CD4-positive, alpha-beta memory T cell (primary cell): ENCODE results near the gene VCAN. TPM values are rescaled to one million over a fixed set of nuclear protein-coding genes. Genes with fewer than 3 reads are reported as not detected.

ENCODE experiments used
- CTCF ChIA-PET: fragments of 350-600 bp; sonication (Branson Sonifier 250); formaldehyde crosslinking; loops from one replicate; lab custom pipeline; 2021; ENCODE audit warnings: inconsistent platforms; ENCODE audit not compliant: partially characterized antibody; lab: Charles Lee
- POLR2A ChIA-PET: fragments of 350-600 bp; sonication (Branson Sonifier 250); formaldehyde crosslinking; loops from one replicate; lab custom pipeline; 2021; ENCODE audit not compliant: partially characterized antibody; lab: Charles Lee
- DNase-seq, 5 donors: peaks; one replicate each; pipeline versions ENCODE4 v3.0.0 to v3.0.0-alpha.2; 2020 to 2022; ENCODE audit warnings: mixed read lengths in 1 of 5
- H3K27ac ChIP-seq: one replicate; pipeline ENCODE4 v1.7.0; 2013; ENCODE audit warnings: low read depth, low read length
- H3K27me3 ChIP-seq: 2 replicates; pipeline ENCODE4 v1.7.0; 2013; ENCODE audit warnings: mild to moderate bottlenecking, low read length, moderate library complexity; ENCODE audit not compliant: insufficient read depth
- H3K36me3 ChIP-seq: 2 replicates; pipeline ENCODE4 v1.7.0; 2013; ENCODE audit warnings: mild to moderate bottlenecking, low read length, moderate library complexity; ENCODE audit not compliant: insufficient read depth
- H3K4me1 ChIP-seq: 2 replicates; pipeline ENCODE4 v1.7.0; 2013; ENCODE audit warnings: mild to moderate bottlenecking, low read length, moderate library complexity; ENCODE audit not compliant: insufficient read depth
- H3K4me3 ChIP-seq, 2 donors: one replicate each; pipeline ENCODE4 v1.7.0; 2013; ENCODE audit warnings: low read length in 2 of 2, mild to moderate bottlenecking in 1 of 2
- H3K9me3 ChIP-seq, 2 donors: one replicate each; pipeline ENCODE4 v1.7.0; 2013; ENCODE audit warnings: low read length in 2 of 2, control low read depth in 1 of 2; ENCODE audit not compliant: control insufficient read depth in 1 of 2
- H3K27ac Mint-ChIP-seq, 7 donors: one replicate each; pipeline ENCODE4 v1.8.0; 2020 to 2021; ENCODE audit warnings: mixed read lengths in 7 of 7, mild to moderate bottlenecking in 6 of 7, inconsistent platforms in 3 of 7, moderate library complexity in 3 of 7
- H3K27me3 Mint-ChIP-seq, 2 donors: one replicate each; pipeline ENCODE4 v1.8.0; 2020 to 2021; ENCODE audit warnings: mixed read lengths in 2 of 2
- H3K36me3 Mint-ChIP-seq, 2 donors: one replicate each; pipeline ENCODE4 v1.8.0; 2020 to 2021; ENCODE audit warnings: mixed read lengths in 2 of 2, inconsistent platforms in 1 of 2, mild to moderate bottlenecking in 1 of 2
- H3K4me1 Mint-ChIP-seq, 4 donors: one replicate each; pipeline ENCODE4 v1.8.0; 2020 to 2021; ENCODE audit warnings: mixed read lengths in 4 of 4, mild to moderate bottlenecking in 1 of 4
- H3K4me3 Mint-ChIP-seq, 8 donors: one replicate each; pipeline ENCODE4 v1.8.0; 2020 to 2021; ENCODE audit warnings: mixed read lengths in 8 of 8, mild to moderate bottlenecking in 7 of 8, moderate library complexity in 6 of 8, inconsistent platforms in 3 of 8
- H3K9me3 Mint-ChIP-seq, 8 donors: one replicate each; pipeline ENCODE4 v1.8.0; 2020 to 2021; ENCODE audit warnings: mixed read lengths in 8 of 8, mild to moderate bottlenecking in 5 of 8, inconsistent platforms in 3 of 8, moderate library complexity in 1 of 8
- intact Hi-C: fragments of 100-400 bp; cut with micrococcal nuclease; formaldehyde crosslinking; loops from one replicate; pipeline ENCODE4 v1.15.1; 2023
- polyA plus RNA-seq, 2 donors: library from polyadenylated mRNA; unstranded; fragments of 300-500 nt; fragmentation: Illumina TruSeq; gene quantifications; one replicate each; pipeline ENCODE4 v1.2.3, GENCODE V29; 2021
- total RNA-seq, 2 experiments: library from RNA; stranded (reverse); gene quantifications; one replicate each; pipeline ENCODE4 v1.2.3, GENCODE V29; 2021

VCAN gene
- total RNA-seq (under 1 TPM; 0.06 to 0.09 TPM), polyA plus RNA-seq (under 1 TPM in 1 of 2 donors, not detected in 1; 0.05 TPM)

GRCh38 chr5:83471405-83472212 is at the start of gene VCAN:
VCAN (plus strand) TSS chr5:83471744; CDS start chr5:83483519, 11,775 bp downstream.
- no peak within 1 kb of the TSS for H3K4me3 ChIP-seq
- peaks cover 47% of the 10 kb centered on the region for H3K27me3 ChIP-seq
- H3K36me3 Mint-ChIP-seq = no peaks in the 10 kb centered on the region
- ChIA-PET CTCF (interaction anchor here (0.9 kb wide), 1 partner anchor 1120 kb away, joined by 3 read pairs; no protein-coding TSS in a partner anchor), POLR2A (no interaction called here)
- H3K4me1 ChIP-seq = peaks cover 36% of the 10 kb centered on the region
- H3K36me3 ChIP-seq = no peaks in the 10 kb centered on the region
- H3K4me3 Mint-ChIP-seq = peak within 1 kb of the TSS; percentile 22 to 89 (median 72)
- H3K9me3 Mint-ChIP-seq = peaks cover 0 to 4% (median 0%) of the 10 kb centered on the region in 8 donors
- H3K27ac Mint-ChIP-seq = no peak within 1 kb of the TSS
- no peaks in the 10 kb centered on the region for H3K9me3 ChIP-seq
- H3K4me1 Mint-ChIP-seq = peaks cover 20 to 44% (median 33%) of the 10 kb centered on the region in 4 donors
- peaks cover 62 to 66% of the 10 kb centered on the region in 2 donors for H3K27me3 Mint-ChIP-seq
- peak in 1 of 5 donors; percentile 28 for DNase-seq
- intact Hi-C loops = loop anchor here (2.0 kb wide), 1 partner anchor 831 kb away; no protein-coding TSS in a partner anchor
- H3K27ac ChIP-seq = no peak within 1 kb of the TSS

GRCh38 chr5:83422284-83422683 is 49.3 kb upstream of the VCAN start:
- Mint-ChIP-seq H3K27me3 (peaks cover 0 to 3% of the 10 kb centered on the region in 2 donors), H3K9me3 (peaks cover 0 to 6% (median 0%) of the 10 kb centered on the region in 8 donors), H3K27ac (no peak overlapping the region), H3K36me3 (peaks cover 0 to 4% of the 10 kb centered on the region in 2 donors), H3K4me1 (no peaks in the 10 kb centered on the region), H3K4me3 (no peak overlapping the region)
- no peaks in the 10 kb centered on the region for H3K9me3 ChIP-seq
- no peak overlapping the region for H3K27ac ChIP-seq
- no peak overlapping the region for H3K4me3 ChIP-seq
- H3K27me3 ChIP-seq = no peaks in the 10 kb centered on the region
- H3K4me1 ChIP-seq = no peaks in the 10 kb centered on the region
- ChIA-PET CTCF (no interaction called here), POLR2A (no interaction called here)
- intact Hi-C loops = no loop called here
- DNase-seq = no peak
- no peaks in the 10 kb centered on the region for H3K36me3 ChIP-seq

- ChIA-PET POLR2A (no interaction called here), CTCF (interaction anchor here (1.1 to 1.2 kb wide), 2 partner anchors 265 to 1075 kb away, joined by 3 read pairs; no protein-coding TSS in a partner anchor)
- Histone ChIP-seq H3K9me3 (no peaks in the 10 kb centered on the region), H3K27me3 (no peaks in the 10 kb centered on the region), H3K4me1 (no peaks in the 10 kb centered on the region), H3K27ac (no peak overlapping the region), H3K36me3 (no peaks in the 10 kb centered on the region), H3K4me3 (no peak overlapping the region)
- intact Hi-C loops = no loop called here
- Mint-ChIP-seq H3K4me1 (no peaks in the 10 kb centered on the region), H3K27ac (no peak overlapping the region), H3K36me3 (no peaks in the 10 kb centered on the region), H3K4me3 (no peak overlapping the region), H3K9me3 (peaks cover 0 to 3% (median 0%) of the 10 kb centered on the region in 8 donors), H3K27me3 (peaks cover 0 to 2% of the 10 kb centered on the region in 2 donors)
- no peak for DNase-seq
Observed at GRCh38 chr5:83426855-83427254, 44.7 kb upstream of the VCAN start.

GRCh38 chr5:83428126-83428525 is 43.4 kb upstream of the VCAN start:
- POLR2A ChIA-PET = no interaction called here
- no peaks in the 10 kb centered on the region for H3K36me3 ChIP-seq
- Mint-ChIP-seq H3K36me3 (no peaks in the 10 kb centered on the region), H3K4me1 (no peaks in the 10 kb centered on the region), H3K4me3 (no peak overlapping the region), H3K9me3 (no peaks in the 10 kb centered on the region), H3K27me3 (peaks cover 0 to 2% of the 10 kb centered on the region in 2 donors), H3K27ac (no peak overlapping the region)
- no peaks in the 10 kb centered on the region for H3K9me3 ChIP-seq
- no peaks in the 10 kb centered on the region for H3K4me1 ChIP-seq
- CTCF ChIA-PET = interaction anchor here (2.3 to 2.4 kb wide), 2 partner anchors 786 to 1076 kb away, joined by 14 to 15 read pairs; no protein-coding TSS in a partner anchor
- DNase-seq = no peak
- H3K27ac ChIP-seq = no peak overlapping the region
- no peak overlapping the region for H3K4me3 ChIP-seq
- intact Hi-C loops = no loop called here
- H3K27me3 ChIP-seq = no peaks in the 10 kb centered on the region

GRCh38 chr5:83428890-83429289 is 42.7 kb upstream of the VCAN start:
- H3K27me3 ChIP-seq = no peaks in the 10 kb centered on the region
- no peaks in the 10 kb centered on the region for H3K4me1 Mint-ChIP-seq
- no peak overlapping the region for H3K27ac ChIP-seq
- no peak overlapping the region for H3K27ac Mint-ChIP-seq
- peaks cover 0 to 2% of the 10 kb centered on the region in 2 donors for H3K27me3 Mint-ChIP-seq
- H3K36me3 Mint-ChIP-seq = no peaks in the 10 kb centered on the region
- H3K9me3 Mint-ChIP-seq = no peaks in the 10 kb centered on the region
- H3K4me3 Mint-ChIP-seq = no peak overlapping the region
- H3K4me1 ChIP-seq = no peaks in the 10 kb centered on the region
- DNase-seq = no peak
- CTCF ChIA-PET = interaction anchor here (1.0 to 2.4 kb wide), 5 partner anchors 28 to 1079 kb away, joined by 3 to 15 read pairs (median 9); no protein-coding TSS in a partner anchor
- POLR2A ChIA-PET = no interaction called here
- no peak overlapping the region for H3K4me3 ChIP-seq
- H3K36me3 ChIP-seq = no peaks in the 10 kb centered on the region
- H3K9me3 ChIP-seq = no peaks in the 10 kb centered on the region
- intact Hi-C loops = no loop called here

GRCh38 chr5:83430130-83431010 is 41.2 kb upstream of the VCAN start:
- POLR2A ChIA-PET = no interaction called here

More at GRCh38 chr5:83430130-83431010, 41.2 kb upstream of the VCAN start:
- Mint-ChIP-seq H3K27ac (no peak overlapping the region), H3K27me3 (peaks cover 0 to 2% of the 10 kb centered on the region in 2 donors), H3K4me1 (no peaks in the 10 kb centered on the region), H3K36me3 (no peaks in the 10 kb centered on the region), H3K4me3 (no peak overlapping the region), H3K9me3 (no peaks in the 10 kb centered on the region)
- H3K9me3 ChIP-seq = no peaks in the 10 kb centered on the region
- H3K27ac ChIP-seq = no peak overlapping the region
- CTCF ChIA-PET = interaction anchor here (0.9 to 2.4 kb wide), 11 partner anchors 9 to 1080 kb away, joined by 3 to 15 read pairs (median 4); no protein-coding TSS in a partner anchor
- intact Hi-C loops = loop anchor here (1.0 kb wide), 4 partner anchors 353 to 1078 kb away; partner anchors contain the start of genes TMEM167A and XRCC4
- no peaks in the 10 kb centered on the region for H3K4me1 ChIP-seq
- H3K27me3 ChIP-seq = no peaks in the 10 kb centered on the region
- H3K4me3 ChIP-seq = no peak overlapping the region
- H3K36me3 ChIP-seq = no peaks in the 10 kb centered on the region
- DNase-seq = peak; percentile 45 to 58 (median 52)
